Measurements from ENCODE around the gene RAB26.

DNA sequence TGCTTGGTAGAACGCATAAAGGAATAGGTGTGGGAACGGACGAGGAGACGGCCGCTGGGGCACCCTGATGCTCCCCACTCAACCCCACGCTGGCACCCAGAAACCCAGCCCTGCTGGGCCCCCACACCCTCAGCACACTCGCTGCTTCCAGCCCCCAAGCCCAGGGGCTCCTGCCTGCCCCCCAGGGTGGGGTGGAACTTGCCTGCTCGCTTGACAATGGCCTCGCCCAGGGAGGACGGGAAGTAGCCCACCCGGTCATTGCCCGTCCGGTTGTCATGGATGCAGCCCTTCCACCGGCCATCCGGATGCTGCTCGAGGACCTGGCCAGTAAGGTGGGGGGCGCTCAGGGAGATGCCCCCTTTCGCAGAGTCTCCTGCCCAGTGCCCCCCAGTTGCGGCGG, 38.1 kb downstream of the RAB26 start:
- no peak for TF ChIP-seq POLR2A (IDR thresholded peaks at IDR 0.05)
- TF ChIP-seq, protein P1, sequence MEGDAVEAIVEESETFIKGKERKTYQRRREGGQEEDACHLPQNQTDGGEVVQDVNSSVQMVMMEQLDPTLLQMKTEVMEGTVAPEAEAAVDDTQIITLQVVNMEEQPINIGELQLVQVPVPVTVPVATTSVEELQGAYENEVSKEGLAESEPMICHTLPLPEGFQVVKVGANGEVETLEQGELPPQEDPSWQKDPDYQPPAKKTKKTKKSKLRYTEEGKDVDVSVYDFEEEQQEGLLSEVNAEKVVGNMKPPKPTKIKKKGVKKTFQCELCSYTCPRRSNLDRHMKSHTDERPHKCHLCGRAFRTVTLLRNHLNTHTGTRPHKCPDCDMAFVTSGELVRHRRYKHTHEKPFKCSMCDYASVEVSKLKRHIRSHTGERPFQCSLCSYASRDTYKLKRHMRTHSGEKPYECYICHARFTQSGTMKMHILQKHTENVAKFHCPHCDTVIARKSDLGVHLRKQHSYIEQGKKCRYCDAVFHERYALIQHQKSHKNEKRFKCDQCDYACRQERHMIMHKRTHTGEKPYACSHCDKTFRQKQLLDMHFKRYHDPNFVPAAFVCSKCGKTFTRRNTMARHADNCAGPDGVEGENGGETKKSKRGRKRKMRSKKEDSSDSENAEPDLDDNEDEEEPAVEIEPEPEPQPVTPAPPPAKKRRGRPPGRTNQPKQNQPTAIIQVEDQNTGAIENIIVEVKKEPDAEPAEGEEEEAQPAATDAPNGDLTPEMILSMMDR (IDR thresholded peaks at IDR 0.05): no peak
